Measurements from ENCODE around the gene SENP6.

- TF ChIP-seq CTCF (IDR thresholded peaks at IDR 0.05 in 4 of 5, conservative IDR thresholded peaks at IDR 0.05 in 1 of 5) (no peak), POLR2A (IDR thresholded peaks at IDR 0.05) (no peak)
These were observed 23.3 kb downstream of the SENP6 start for GRCh38 chr6:75624988-75625387.

Measured in gastrocnemius medialis (tissue), 4 donors.